GM12878 (cell line): Measurements from ENCODE around the gene SPINT2. TPM values are rescaled to one million over a fixed set of nuclear protein-coding genes. Genes with fewer than 3 reads are reported as not detected.

Experiments used
- ATAC-seq: fragments of 200-7000 bp; cut with Tn5 transposase; 3 replicates; pipeline ENCODE4 v1.9.1; 2020; ENCODE audit warnings: mild to moderate bottlenecking, moderate library complexity
- BruUV-seq: library from RNA; stranded (reverse); fragments of 400-500 nt; replicated peaks from 2 replicates; lab custom pipeline; 2021; lab: Mats Ljungman, UMichigan
- CTCF ChIA-PET: fragments of 300-600 bp; sonication (Branson Sonifier 250); formaldehyde crosslinking; extraction: SDS; loops from one replicate; lab custom pipeline; 2021; ENCODE audit warnings: inconsistent platforms; lab: Yijun Ruan, JAX
- POLR2A ChIA-PET: fragments of 350-600 bp; formaldehyde crosslinking; extraction: SDS; loops from one replicate; lab custom pipeline; 2021; ENCODE audit warnings: inconsistent platforms; lab: Charles Lee
- RAD21 ChIA-PET: fragments of 300-600 bp; sonication (Branson Sonifier 250); formaldehyde crosslinking; loops from one replicate; lab custom pipeline; 2023; ENCODE audit warnings: antibody characterized with exemption; ENCODE audit not compliant: unreplicated experiment; lab: Charles Lee
- SMC1A ChIA-PET: fragments of 300-600 bp; sonication (Branson Sonifier 250); formaldehyde crosslinking; loops from one replicate; lab custom pipeline; 2023; ENCODE audit not compliant: unreplicated experiment, uncharacterized antibody; lab: Charles Lee
- DNase-seq: peaks from one replicate; pipeline ENCODE4 v3.0.0-alpha.2; 2011; ENCODE audit warnings: low read depth, low spot score
- FAIRE-seq: peaks from 3 replicates; lab custom pipeline; 2011; peaks lifted over from hg19 to GRCh38; lab: Jason Lieb, UNC
- H2AFZ ChIP-seq: 2 replicates; pipeline ENCODE4 v1.6.0; 2011; ENCODE audit warnings: low read depth, low read length, control low read depth; ENCODE audit not compliant: control insufficient read depth
- H3K27ac ChIP-seq: 2 replicates; pipeline ENCODE4 v1.5.1; 2011; ENCODE audit warnings: control low read depth; ENCODE audit not compliant: control insufficient read depth, insufficient read depth
- H3K27me3 ChIP-seq, 2 experiments: replicated peaks in 1 of 2; 2 replicates each; pipeline versions ENCODE4 v1.6.0 to v1.6.1; 2011; ENCODE audit warnings: low read length in 1 of 2; ENCODE audit not compliant: control insufficient read depth in 2 of 2, insufficient read depth in 2 of 2
- H3K36me3 ChIP-seq, 2 experiments: 2 replicates each; pipeline ENCODE4 v1.5.1; 2011; ENCODE audit warnings: low read length in 1 of 2; ENCODE audit not compliant: control insufficient read depth in 2 of 2, insufficient read depth in 2 of 2
- H3K4me1 ChIP-seq: 2 replicates; pipeline ENCODE4 v1.6.1; 2011; ENCODE audit warnings: mild to moderate bottlenecking, low read length, moderate library complexity, mixed read lengths; ENCODE audit not compliant: control insufficient read depth, insufficient read depth
- H3K4me2 ChIP-seq: 2 replicates; pipeline ENCODE4 v1.6.0; 2011; ENCODE audit warnings: control low read depth; ENCODE audit not compliant: control insufficient read depth, insufficient read depth
- H3K4me3 ChIP-seq: fragments of 200-600 bp; sonication (generic); 2 replicates; pipeline ENCODE4 v1.5.1; 2016
- H3K79me2 ChIP-seq: 2 replicates; pipeline ENCODE4 v1.6.0; 2011; ENCODE audit warnings: low read length; ENCODE audit not compliant: control insufficient read depth, insufficient read depth
- H3K9ac ChIP-seq: 2 replicates; pipeline ENCODE4 v1.8.0; 2011; ENCODE audit warnings: low read length, control low read depth, mixed read lengths; ENCODE audit not compliant: control insufficient read depth, insufficient read depth
- H3K9me3 ChIP-seq: replicated peaks from 3 replicates; pipeline ENCODE4 v1.5.1; 2011; ENCODE audit warnings: mild to moderate bottlenecking, low read length; ENCODE audit not compliant: control insufficient read depth, insufficient read depth
- H4K20me1 ChIP-seq: 2 replicates; pipeline ENCODE4 v1.6.0; 2011; ENCODE audit not compliant: control insufficient read depth, insufficient read depth
- EGR1 ChIP-seq, 2 experiments: IDR thresholded peaks; 1 replicate in 1 of 2; 2 replicates in 1 of 2; pipeline ENCODE4 v1.6.1; 2011 to 2012; ENCODE audit warnings: low read depth in 2 of 2, low read length in 2 of 2, borderline replicate concordance in 1 of 2, mild to moderate bottlenecking in 1 of 2, moderate library complexity in 1 of 2
- FOXK2 ChIP-seq: fragments of 450-650 bp; IDR thresholded peaks from 2 replicates; pipeline ENCODE4 v1.6.1; 2017; ENCODE audit warnings: mild to moderate bottlenecking, moderate library complexity
- HCFC1 ChIP-seq: fragments of 150-350 bp; IDR thresholded peaks from 2 replicates; pipeline ENCODE4 v1.6.1; 2014; ENCODE audit warnings: low read length
- IRF4 ChIP-seq: IDR thresholded peaks from 2 replicates; pipeline ENCODE4 v1.6.1; 2011; ENCODE audit warnings: low read depth, low read length
- MEF2A ChIP-seq: IDR thresholded peaks from 2 replicates; pipeline ENCODE4 v1.6.1; 2011; ENCODE audit warnings: low read depth, mild to moderate bottlenecking, low read length, moderate library complexity; ENCODE audit not compliant: insufficient read depth
- NR2C2 ChIP-seq: IDR thresholded peaks from 2 replicates; pipeline ENCODE4 v1.6.1; 2011; ENCODE audit warnings: borderline replicate concordance, low read depth; ENCODE audit not compliant: control insufficient read depth, insufficient read length
- SPI1 ChIP-seq: IDR thresholded peaks from 2 replicates; pipeline ENCODE4 v1.6.1; 2011; ENCODE audit warnings: low read depth, mild to moderate bottlenecking, low read length, moderate library complexity, borderline replicate concordance; ENCODE audit not compliant: insufficient read depth
- STAT1 ChIP-seq: fragments of 450-650 bp; conservative IDR thresholded peaks from 2 replicates; pipeline ENCODE4 v1.6.1; 2014; ENCODE audit warnings: antibody characterized with exemption, mild to moderate bottlenecking
- TARDBP ChIP-seq: IDR thresholded peaks from 2 replicates; pipeline ENCODE4 v1.6.1; 2016; ENCODE audit warnings: borderline replicate concordance
- ZNF217 ChIP-seq: fragments of 450-650 bp; IDR thresholded peaks from 2 replicates; pipeline ENCODE4 v1.6.1; 2017; ENCODE audit warnings: antibody characterized with exemption, mild to moderate bottlenecking
- ZNF274 ChIP-seq: IDR thresholded peaks from one replicate; pipeline ENCODE4 v1.8.0; 2011; ENCODE audit not compliant: insufficient read length, insufficient read depth
- ZNF622 ChIP-seq: fragments of 450-650 bp; IDR thresholded peaks from 2 replicates; pipeline ENCODE4 v1.6.1; 2017; ENCODE audit warnings: mild to moderate bottlenecking, inconsistent platforms
- WGBS: methylation state at CpG from one replicate; pipeline ENCODE4 v1.1.6; 2016; ENCODE audit warnings: low lambda C conversion rate; ENCODE audit not compliant: insufficient replicate concordance, insufficient coverage; ENCODE audit errors: missing lambda C conversion rate; 5-methylcytosine and 5-hydroxymethylcytosine counted together
- in situ Hi-C: fragments of 300-500 bp; cut with MboI; formaldehyde crosslinking; loops from 9 replicates; pipeline ENCODE4 v1.14.3; 2018; ENCODE audit warnings: mixed read lengths
- intact Hi-C: fragments of 100-400 bp; cut with micrococcal nuclease; formaldehyde crosslinking; loops from one replicate; pipeline ENCODE4 v1.14.2; 2022; ENCODE audit not compliant: unreplicated experiment
- polyA plus RNA-seq, 11 experiments: library from polyadenylated mRNA; depleted of rRNA in 4 of 11; unstranded in 6 of 11; stranded (reverse) in 5 of 11; fragments of >200 nt; fragmentation: Nextera tagmentation in 4 of 11; fragmentation: Illumina TruSeq in 1 of 11; extraction: Ambion mirVana in 4 of 11; extraction: Trizol in 1 of 11; gene quantifications; 1 replicate in 1 of 11; 2 replicates in 10 of 11; pipeline versions ENCODE4 v1.2.1 to v1.2.3, GENCODE V29; 2011 to 2016; ENCODE audit warnings: inconsistent platforms in 2 of 11, missing spikeins in 2 of 11, low read depth in 1 of 11
- total RNA-seq, 4 experiments: library from RNA; depleted of rRNA in 3 of 4; stranded (reverse); fragments of >200 nt in 3 of 4; fragmentation: Illumina TruSeq in 1 of 4; extraction: Trizol in 1 of 4; gene quantifications; 2 replicates each; pipeline versions ENCODE4 v1.2.1 to v1.2.3, GENCODE V29; 2013 to 2021
- TF ChIP-seq, protein P1 (sequence below): IDR thresholded peaks from 2 replicates; pipeline ENCODE4 v1.6.1; 2011; ENCODE audit warnings: low read depth, low read length, improper control_type of control experiment, borderline replicate concordance

SPINT2 gene
- total and polyA plus RNA-seq, 10 of the 15 experiments (the other 5 are each of a cell fraction or from before 2014, with no cell fraction given), result 0.15 to 26.5 (median 17.5) TPM

DNA sequence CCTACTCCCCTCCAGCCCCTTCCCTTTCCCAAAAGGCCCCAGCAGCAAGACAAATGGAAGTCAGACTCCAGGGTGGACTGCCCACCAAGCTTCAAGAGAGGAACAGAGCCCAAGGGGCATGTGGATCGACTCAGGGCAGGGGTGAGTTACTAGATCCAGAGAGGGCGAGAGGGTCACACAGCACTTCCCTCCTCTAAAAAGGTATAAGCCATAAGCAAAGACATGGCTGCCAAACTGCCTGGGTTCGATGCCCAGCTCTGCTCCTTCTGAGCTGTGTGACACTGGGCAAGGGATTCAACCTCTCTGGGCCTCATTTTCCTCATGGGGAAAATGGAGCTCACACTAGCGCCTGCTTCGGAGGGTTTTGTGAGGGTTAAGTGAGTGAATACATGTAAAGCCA lies 12.0 kb upstream of the SPINT2 start (continued):
- no peak for TF ChIP-seq ZNF274
- TF ChIP-seq EGR1 (IDR thresholded peaks at IDR 0.05; ENCODE audit: borderline replicate concordance in 1 of 2, low read depth in 2 of 2, low read length in 2 of 2), result no peak
- no peak for TF ChIP-seq MEF2A
- no peak for TF ChIP-seq IRF4
- no peak for TF ChIP-seq NR2C2

DNA sequence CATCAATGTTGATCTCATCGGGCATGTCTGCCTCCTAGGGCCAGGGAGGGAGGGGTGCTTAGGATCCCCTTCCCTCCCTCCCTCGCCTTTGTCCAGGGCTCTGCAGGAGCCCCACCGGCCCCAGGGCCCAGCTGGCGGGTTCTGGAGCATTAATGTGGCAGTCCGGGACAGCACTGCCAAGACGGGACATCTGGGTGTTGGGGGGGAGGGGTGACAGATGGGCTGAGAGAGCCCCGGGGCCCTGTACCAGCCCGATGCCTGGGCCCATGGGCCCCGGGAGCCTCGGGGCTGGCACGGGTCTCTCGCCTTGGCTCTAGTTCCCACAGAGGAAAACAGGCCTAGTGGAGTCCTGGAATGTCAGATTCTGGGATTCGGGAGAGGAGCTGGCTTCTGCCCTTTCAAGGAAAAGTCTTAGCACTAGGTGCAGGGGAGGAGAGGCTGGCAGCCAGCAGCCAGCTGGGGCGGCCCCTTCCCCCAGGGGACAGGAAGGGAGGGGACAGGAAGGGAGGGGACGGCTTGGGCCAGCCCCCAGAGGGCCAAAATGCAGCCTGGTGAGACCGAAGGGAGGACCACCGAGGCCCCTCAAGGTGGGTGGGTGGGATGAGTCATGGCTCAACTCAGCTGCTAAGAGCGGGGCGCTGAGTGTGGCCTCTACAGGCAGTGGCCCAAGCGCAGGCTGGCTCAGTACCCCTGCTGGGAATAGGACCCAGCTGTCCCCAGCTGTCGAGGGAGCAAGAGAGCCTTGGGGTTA lies 11.3 kb upstream of the SPINT2 start:
- Histone ChIP-seq H3K79me2 (no peaks in the 10 kb centered on the region), H3K4me2 (no peak overlapping the region), H3K36me3 (no peaks in the 10 kb centered on the region), H4K20me1 (no peaks in the 10 kb centered on the region), H3K4me3 (no peak overlapping the region), H3K27ac (no peak overlapping the region), H3K9ac (no peak overlapping the region), H3K27me3 (peaks cover 0 to 4% of the 10 kb centered on the region in 2 experiments; a peak in 3 of 4 replicates)
- in situ Hi-C loops (no loop called here), intact Hi-C loops (no loop called here)
- CTCF ChIA-PET, result interaction anchor here (1.6 kb wide), 1 partner anchor 9 kb away, joined by 4 read pairs; no protein-coding TSS in a partner anchor
- RAD21 ChIA-PET, result no interaction called here
- DNase-seq (no peak), ATAC-seq (peak; percentile 44), FAIRE-seq (no peak)
- POLR2A ChIA-PET, result no interaction called here
- no TSS peak for BruUV-seq
- SMC1A ChIA-PET, result interaction anchor here (0.5 kb wide), 1 partner anchor 144 kb away, joined by 3 read pairs; no protein-coding TSS in a partner anchor
- WGBS, result 13% methylated on average over 18 of the region's 21 CpGs
- no peak for TF ChIP-seq TARDBP
- TF ChIP-seq FOXK2, result no peak
- no peak for TF ChIP-seq STAT1
- TF ChIP-seq, protein P1, sequence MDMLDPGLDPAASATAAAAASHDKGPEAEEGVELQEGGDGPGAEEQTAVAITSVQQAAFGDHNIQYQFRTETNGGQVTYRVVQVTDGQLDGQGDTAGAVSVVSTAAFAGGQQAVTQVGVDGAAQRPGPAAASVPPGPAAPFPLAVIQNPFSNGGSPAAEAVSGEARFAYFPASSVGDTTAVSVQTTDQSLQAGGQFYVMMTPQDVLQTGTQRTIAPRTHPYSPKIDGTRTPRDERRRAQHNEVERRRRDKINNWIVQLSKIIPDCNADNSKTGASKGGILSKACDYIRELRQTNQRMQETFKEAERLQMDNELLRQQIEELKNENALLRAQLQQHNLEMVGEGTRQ, result no peak
- no peak for TF ChIP-seq SPI1
- no peak for TF ChIP-seq ZNF217
- no peak for TF ChIP-seq ZNF622
- TF ChIP-seq HCFC1, result no peak
- TF ChIP-seq, all 136 proteins: peak for 0
- H2AFZ ChIP-seq, result no peak overlapping the region
- no peaks in the 10 kb centered on the region for H3K4me1 ChIP-seq
- H3K9me3 ChIP-seq, result no peaks in the 10 kb centered on the region
